GM12878 (cell line): ENCODE results near the gene MS4A1. TPM values are rescaled to one million over a fixed set of nuclear protein-coding genes. Genes with fewer than 3 reads are reported as not detected.

Source experiments
- ATAC-seq: fragments of 200-7000 bp; cut with Tn5 transposase; 3 replicates; pipeline ENCODE4 v1.9.1; 2020; ENCODE audit warnings: mild to moderate bottlenecking, moderate library complexity
- BruUV-seq: library from RNA; stranded (reverse); fragments of 400-500 nt; replicated peaks from 2 replicates; lab custom pipeline; 2021; lab: Mats Ljungman, UMichigan
- CTCF ChIA-PET: fragments of 300-600 bp; sonication (Branson Sonifier 250); formaldehyde crosslinking; extraction: SDS; loops from one replicate; lab custom pipeline; 2021; ENCODE audit warnings: inconsistent platforms; lab: Yijun Ruan, JAX
- POLR2A ChIA-PET: fragments of 350-600 bp; formaldehyde crosslinking; extraction: SDS; loops from one replicate; lab custom pipeline; 2021; ENCODE audit warnings: inconsistent platforms; lab: Charles Lee
- RAD21 ChIA-PET: fragments of 300-600 bp; sonication (Branson Sonifier 250); formaldehyde crosslinking; loops from one replicate; lab custom pipeline; 2023; ENCODE audit warnings: antibody characterized with exemption; ENCODE audit not compliant: unreplicated experiment; lab: Charles Lee
- SMC1A ChIA-PET: fragments of 300-600 bp; sonication (Branson Sonifier 250); formaldehyde crosslinking; loops from one replicate; lab custom pipeline; 2023; ENCODE audit not compliant: unreplicated experiment, uncharacterized antibody; lab: Charles Lee
- DNase-seq: peaks from one replicate; pipeline ENCODE4 v3.0.0-alpha.2; 2011; ENCODE audit warnings: low read depth, low spot score
- FAIRE-seq: peaks from 3 replicates; lab custom pipeline; 2011; peaks lifted over from hg19 to GRCh38; lab: Jason Lieb, UNC
- H2AFZ ChIP-seq: 2 replicates; pipeline ENCODE4 v1.6.0; 2011; ENCODE audit warnings: low read depth, low read length, control low read depth; ENCODE audit not compliant: control insufficient read depth
- H3K27ac ChIP-seq: 2 replicates; pipeline ENCODE4 v1.5.1; 2011; ENCODE audit warnings: control low read depth; ENCODE audit not compliant: control insufficient read depth, insufficient read depth
- H3K27me3 ChIP-seq, 2 experiments: replicated peaks in 1 of 2; 2 replicates each; pipeline versions ENCODE4 v1.6.0 to v1.6.1; 2011; ENCODE audit warnings: low read length in 1 of 2; ENCODE audit not compliant: control insufficient read depth in 2 of 2, insufficient read depth in 2 of 2
- H3K36me3 ChIP-seq, 2 experiments: 2 replicates each; pipeline ENCODE4 v1.5.1; 2011; ENCODE audit warnings: low read length in 1 of 2; ENCODE audit not compliant: control insufficient read depth in 2 of 2, insufficient read depth in 2 of 2
- H3K4me1 ChIP-seq: 2 replicates; pipeline ENCODE4 v1.6.1; 2011; ENCODE audit warnings: mild to moderate bottlenecking, low read length, moderate library complexity, mixed read lengths; ENCODE audit not compliant: control insufficient read depth, insufficient read depth
- H3K4me2 ChIP-seq: 2 replicates; pipeline ENCODE4 v1.6.0; 2011; ENCODE audit warnings: control low read depth; ENCODE audit not compliant: control insufficient read depth, insufficient read depth
- H3K4me3 ChIP-seq: fragments of 200-600 bp; sonication (generic); 2 replicates; pipeline ENCODE4 v1.5.1; 2016
- H3K79me2 ChIP-seq: 2 replicates; pipeline ENCODE4 v1.6.0; 2011; ENCODE audit warnings: low read length; ENCODE audit not compliant: control insufficient read depth, insufficient read depth
- H3K9ac ChIP-seq: 2 replicates; pipeline ENCODE4 v1.8.0; 2011; ENCODE audit warnings: low read length, control low read depth, mixed read lengths; ENCODE audit not compliant: control insufficient read depth, insufficient read depth
- H3K9me3 ChIP-seq: replicated peaks from 3 replicates; pipeline ENCODE4 v1.5.1; 2011; ENCODE audit warnings: mild to moderate bottlenecking, low read length; ENCODE audit not compliant: control insufficient read depth, insufficient read depth
- H4K20me1 ChIP-seq: 2 replicates; pipeline ENCODE4 v1.6.0; 2011; ENCODE audit not compliant: control insufficient read depth, insufficient read depth
- BACH1 ChIP-seq: fragments of 450-650 bp; IDR thresholded peaks from 2 replicates; pipeline ENCODE4 v1.6.1; 2017; ENCODE audit warnings: mild to moderate bottlenecking, borderline replicate concordance
- CEBPB ChIP-seq, 2 experiments: fragments of 150-350 bp in 1 of 2; IDR thresholded peaks; 2 replicates each; pipeline ENCODE4 v1.6.1; 2012 to 2014; ENCODE audit warnings: low read depth in 2 of 2, low read length in 2 of 2, borderline replicate concordance in 1 of 2, inconsistent platforms in 1 of 2
- EGR1 ChIP-seq, 2 experiments: IDR thresholded peaks; 1 replicate in 1 of 2; 2 replicates in 1 of 2; pipeline ENCODE4 v1.6.1; 2011 to 2012; ENCODE audit warnings: low read depth in 2 of 2, low read length in 2 of 2, borderline replicate concordance in 1 of 2, mild to moderate bottlenecking in 1 of 2, moderate library complexity in 1 of 2
- GABPA ChIP-seq: IDR thresholded peaks from 2 replicates; pipeline ENCODE4 v1.6.1; 2014; ENCODE audit warnings: antibody characterized with exemption, low read depth, mild to moderate bottlenecking, inconsistent platforms
- PAX8 ChIP-seq: fragments of 450-650 bp; IDR thresholded peaks from 2 replicates; pipeline ENCODE4 v1.6.1; 2017; ENCODE audit warnings: mild to moderate bottlenecking, moderate library complexity
- POLR2A ChIP-seq: IDR thresholded peaks from 2 replicates; pipeline ENCODE4 v1.6.1; 2011; ENCODE audit warnings: low read depth, mild to moderate bottlenecking, low read length
- STAT1 ChIP-seq: fragments of 450-650 bp; conservative IDR thresholded peaks from 2 replicates; pipeline ENCODE4 v1.6.1; 2014; ENCODE audit warnings: antibody characterized with exemption, mild to moderate bottlenecking
- WRNIP1 ChIP-seq: IDR thresholded peaks from 2 replicates; pipeline ENCODE4 v1.6.1; 2011; ENCODE audit warnings: low read depth, low read length, improper control_type of control experiment, borderline replicate concordance
- ZNF274 ChIP-seq: IDR thresholded peaks from one replicate; pipeline ENCODE4 v1.8.0; 2011; ENCODE audit not compliant: insufficient read length, insufficient read depth
- WGBS: methylation state at CpG from one replicate; pipeline ENCODE4 v1.1.6; 2016; ENCODE audit warnings: low lambda C conversion rate; ENCODE audit not compliant: insufficient replicate concordance, insufficient coverage; ENCODE audit errors: missing lambda C conversion rate; 5-methylcytosine and 5-hydroxymethylcytosine counted together
- in situ Hi-C: fragments of 300-500 bp; cut with MboI; formaldehyde crosslinking; loops from 9 replicates; pipeline ENCODE4 v1.14.3; 2018; ENCODE audit warnings: mixed read lengths
- intact Hi-C: fragments of 100-400 bp; cut with micrococcal nuclease; formaldehyde crosslinking; loops from one replicate; pipeline ENCODE4 v1.14.2; 2022; ENCODE audit not compliant: unreplicated experiment
- polyA plus RNA-seq, 11 experiments: library from polyadenylated mRNA; depleted of rRNA in 4 of 11; unstranded in 6 of 11; stranded (reverse) in 5 of 11; fragments of >200 nt; fragmentation: Nextera tagmentation in 4 of 11; fragmentation: Illumina TruSeq in 1 of 11; extraction: Ambion mirVana in 4 of 11; extraction: Trizol in 1 of 11; gene quantifications; 1 replicate in 1 of 11; 2 replicates in 10 of 11; pipeline versions ENCODE4 v1.2.1 to v1.2.3, GENCODE V29; 2011 to 2016; ENCODE audit warnings: inconsistent platforms in 2 of 11, missing spikeins in 2 of 11, low read depth in 1 of 11
- total RNA-seq, 4 experiments: library from RNA; depleted of rRNA in 3 of 4; stranded (reverse); fragments of >200 nt in 3 of 4; fragmentation: Illumina TruSeq in 1 of 4; extraction: Trizol in 1 of 4; gene quantifications; 2 replicates each; pipeline versions ENCODE4 v1.2.1 to v1.2.3, GENCODE V29; 2013 to 2021
- TF ChIP-seq, protein P1 (sequence below): fragments of 450-650 bp; IDR thresholded peaks from 2 replicates; pipeline ENCODE4 v1.6.1; 2017; ENCODE audit warnings: mild to moderate bottlenecking, moderate library complexity
- TF ChIP-seq, protein P2 (sequence below): IDR thresholded peaks from 2 replicates; pipeline ENCODE4 v1.6.1; 2011; ENCODE audit warnings: low read depth, low read length, improper control_type of control experiment, borderline replicate concordance
- TF ChIP-seq, protein P3 (sequence below): fragments of 450-650 bp; IDR thresholded peaks from 2 replicates; pipeline ENCODE4 v1.6.1; 2017; ENCODE audit warnings: mild to moderate bottlenecking

The MS4A1 gene
- total and polyA plus RNA-seq, 10 of the 15 experiments (the other 5 are each of a cell fraction or from before 2014, with no cell fraction given): 329 to 2,106 (median 687) TPM

DNA sequence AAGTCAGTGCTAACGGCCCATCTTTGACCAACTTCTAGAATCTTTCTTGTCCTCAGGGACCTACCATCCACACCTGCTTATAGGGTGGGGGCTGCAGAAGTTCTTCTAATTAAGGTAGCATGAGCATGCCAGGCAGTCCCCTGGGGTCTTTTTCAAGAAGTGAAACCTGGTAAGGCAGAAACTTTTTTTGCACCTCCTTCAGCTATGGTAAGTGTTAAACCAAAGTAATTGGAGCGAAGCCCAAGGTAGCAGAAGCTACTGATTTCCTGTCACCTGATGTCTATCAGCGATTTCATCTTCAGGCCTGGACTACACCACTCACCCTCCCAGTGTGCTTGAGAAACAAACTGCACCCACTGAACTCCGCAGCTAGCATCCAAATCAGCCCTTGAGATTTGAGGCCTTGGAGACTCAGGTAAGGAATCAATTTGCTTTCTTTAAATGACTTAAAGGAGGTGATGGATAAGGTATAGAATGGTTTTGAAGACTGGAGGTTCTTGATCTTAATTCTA lies at the start of gene MS4A1 (continued):
- TF ChIP-seq, protein P1, sequence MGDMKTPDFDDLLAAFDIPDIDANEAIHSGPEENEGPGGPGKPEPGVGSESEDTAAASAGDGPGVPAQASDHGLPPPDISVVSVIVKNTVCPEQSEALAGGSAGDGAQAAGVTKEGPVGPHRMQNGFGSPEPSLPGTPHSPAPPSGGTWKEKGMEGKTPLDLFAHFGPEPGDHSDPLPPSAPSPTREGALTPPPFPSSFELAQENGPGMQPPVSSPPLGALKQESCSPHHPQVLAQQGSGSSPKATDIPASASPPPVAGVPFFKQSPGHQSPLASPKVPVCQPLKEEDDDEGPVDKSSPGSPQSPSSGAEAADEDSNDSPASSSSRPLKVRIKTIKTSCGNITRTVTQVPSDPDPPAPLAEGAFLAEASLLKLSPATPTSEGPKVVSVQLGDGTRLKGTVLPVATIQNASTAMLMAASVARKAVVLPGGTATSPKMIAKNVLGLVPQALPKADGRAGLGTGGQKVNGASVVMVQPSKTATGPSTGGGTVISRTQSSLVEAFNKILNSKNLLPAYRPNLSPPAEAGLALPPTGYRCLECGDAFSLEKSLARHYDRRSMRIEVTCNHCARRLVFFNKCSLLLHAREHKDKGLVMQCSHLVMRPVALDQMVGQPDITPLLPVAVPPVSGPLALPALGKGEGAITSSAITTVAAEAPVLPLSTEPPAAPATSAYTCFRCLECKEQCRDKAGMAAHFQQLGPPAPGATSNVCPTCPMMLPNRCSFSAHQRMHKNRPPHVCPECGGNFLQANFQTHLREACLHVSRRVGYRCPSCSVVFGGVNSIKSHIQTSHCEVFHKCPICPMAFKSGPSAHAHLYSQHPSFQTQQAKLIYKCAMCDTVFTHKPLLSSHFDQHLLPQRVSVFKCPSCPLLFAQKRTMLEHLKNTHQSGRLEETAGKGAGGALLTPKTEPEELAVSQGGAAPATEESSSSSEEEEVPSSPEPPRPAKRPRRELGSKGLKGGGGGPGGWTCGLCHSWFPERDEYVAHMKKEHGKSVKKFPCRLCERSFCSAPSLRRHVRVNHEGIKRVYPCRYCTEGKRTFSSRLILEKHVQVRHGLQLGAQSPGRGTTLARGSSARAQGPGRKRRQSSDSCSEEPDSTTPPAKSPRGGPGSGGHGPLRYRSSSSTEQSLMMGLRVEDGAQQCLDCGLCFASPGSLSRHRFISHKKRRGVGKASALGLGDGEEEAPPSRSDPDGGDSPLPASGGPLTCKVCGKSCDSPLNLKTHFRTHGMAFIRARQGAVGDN: peak; percentile 92
- TF ChIP-seq BACH1 (peak; percentile 98), EGR1 (IDR thresholded peaks at IDR 0.05; ENCODE audit: borderline replicate concordance in 1 of 2, low read depth in 2 of 2, low read length in 2 of 2) (peak in 1 of 2 experiments; percentile 45; a peak in 1 of 3 replicates), ZNF274 (no peak), STAT1 (no peak; the same call in 1 of the 2 replicates), WRNIP1 (no peak), PAX8 (0 out of 2 replicates have a peak, but pooled peaks have one; percentile 84)

GRCh38 chr11:60420015-60420414 lies 35.6 kb upstream of the MS4A1 start:
- POLR2A ChIA-PET: no interaction called here
- H3K4me3 ChIP-seq: no peak overlapping the region
- CTCF ChIA-PET: interaction anchor here (0.9 to 1.1 kb wide), 3 partner anchors 14 to 86 kb away, joined by 3 to 5 read pairs (median 3); no protein-coding TSS in a partner anchor
- DNase-seq (no peak), ATAC-seq (no peak), FAIRE-seq (no peak)
- H3K27ac ChIP-seq: no peak overlapping the region
- WGBS: 14% methylated on average over 2 of the region's 2 CpGs
- SMC1A ChIA-PET: interaction anchor here (1.5 kb wide), 1 partner anchor 12 kb away, joined by 5 read pairs; no protein-coding TSS in a partner anchor
- no peak for TF ChIP-seq POLR2A
- TF ChIP-seq, protein P2, sequence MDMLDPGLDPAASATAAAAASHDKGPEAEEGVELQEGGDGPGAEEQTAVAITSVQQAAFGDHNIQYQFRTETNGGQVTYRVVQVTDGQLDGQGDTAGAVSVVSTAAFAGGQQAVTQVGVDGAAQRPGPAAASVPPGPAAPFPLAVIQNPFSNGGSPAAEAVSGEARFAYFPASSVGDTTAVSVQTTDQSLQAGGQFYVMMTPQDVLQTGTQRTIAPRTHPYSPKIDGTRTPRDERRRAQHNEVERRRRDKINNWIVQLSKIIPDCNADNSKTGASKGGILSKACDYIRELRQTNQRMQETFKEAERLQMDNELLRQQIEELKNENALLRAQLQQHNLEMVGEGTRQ: no peak
- TF ChIP-seq, protein P3, sequence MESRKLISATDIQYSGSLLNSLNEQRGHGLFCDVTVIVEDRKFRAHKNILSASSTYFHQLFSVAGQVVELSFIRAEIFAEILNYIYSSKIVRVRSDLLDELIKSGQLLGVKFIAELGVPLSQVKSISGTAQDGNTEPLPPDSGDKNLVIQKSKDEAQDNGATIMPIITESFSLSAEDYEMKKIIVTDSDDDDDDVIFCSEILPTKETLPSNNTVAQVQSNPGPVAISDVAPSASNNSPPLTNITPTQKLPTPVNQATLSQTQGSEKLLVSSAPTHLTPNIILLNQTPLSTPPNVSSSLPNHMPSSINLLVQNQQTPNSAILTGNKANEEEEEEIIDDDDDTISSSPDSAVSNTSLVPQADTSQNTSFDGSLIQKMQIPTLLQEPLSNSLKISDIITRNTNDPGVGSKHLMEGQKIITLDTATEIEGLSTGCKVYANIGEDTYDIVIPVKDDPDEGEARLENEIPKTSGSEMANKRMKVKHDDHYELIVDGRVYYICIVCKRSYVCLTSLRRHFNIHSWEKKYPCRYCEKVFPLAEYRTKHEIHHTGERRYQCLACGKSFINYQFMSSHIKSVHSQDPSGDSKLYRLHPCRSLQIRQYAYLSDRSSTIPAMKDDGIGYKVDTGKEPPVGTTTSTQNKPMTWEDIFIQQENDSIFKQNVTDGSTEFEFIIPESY: no peak
- TF ChIP-seq GABPA: no peak
- no peak for TF ChIP-seq CEBPB (IDR thresholded peaks at IDR 0.05; ENCODE audit: borderline replicate concordance in 1 of 2, low read depth in 2 of 2, low read length in 2 of 2)
- H3K4me2 ChIP-seq: no peak overlapping the region
- H3K36me3 ChIP-seq: no peaks in the 10 kb centered on the region
- intact Hi-C loops (no loop called here), in situ Hi-C loops (no loop called here)
- H3K79me2 ChIP-seq: no peaks in the 10 kb centered on the region
- H3K4me1 ChIP-seq: no peaks in the 10 kb centered on the region
- no peak overlapping the region for H3K9ac ChIP-seq
- no peak overlapping the region for H2AFZ ChIP-seq
- BruUV-seq: no TSS peak
- RAD21 ChIA-PET: no interaction called here
- H3K27me3 ChIP-seq: no peaks in the 10 kb centered on the region
- H4K20me1 ChIP-seq: no peaks in the 10 kb centered on the region
- no peaks in the 10 kb centered on the region; the same call in 2 of the 3 replicates for H3K9me3 ChIP-seq
